Measurements from ENCODE around the gene ABCB6.

ABCB6 gene

GRCh38 chr2:219198974-219199373 is 19.8 kb downstream of the ABCB6 start:
- no peaks in the 10 kb centered on the region for H4K20me1 ChIP-seq (ENCODE audit: low read depth, low read length)
- H3K79me2 ChIP-seq (ENCODE audit: insufficient read depth, low read length) = no peaks in the 10 kb centered on the region
- no peak for TF ChIP-seq CTCF (IDR thresholded peaks at IDR 0.05; ENCODE audit: insufficient read depth, low read length, poor library complexity, severe bottlenecking)
- TF ChIP-seq EZH2phosphoT487 (conservative IDR thresholded peaks at IDR 0.05; ENCODE audit: low read length) = no peak
- no peaks in the 10 kb centered on the region for H3K27me3 ChIP-seq (ENCODE audit: low read length)
- H3K4me2 ChIP-seq (ENCODE audit: low read depth, low read length, poor library complexity, severe bottlenecking) = no peak overlapping the region
- H3K36me3 ChIP-seq (ENCODE audit: low read length) = no peaks in the 10 kb centered on the region
- H3K4me3 ChIP-seq (ENCODE audit: insufficient read depth, low read length, poor library complexity, severe bottlenecking) = no peak overlapping the region
- no peak overlapping the region for H2AFZ ChIP-seq (ENCODE audit: low read depth, low read length, severe bottlenecking)
- H3K9me2 ChIP-seq (replicated peaks; ENCODE audit: insufficient read depth, low read length) = no peaks in the 10 kb centered on the region
- H3F3A ChIP-seq (ENCODE audit: insufficient read depth) = no peaks in the 10 kb centered on the region
- no peaks in the 10 kb centered on the region for H3K9me3 ChIP-seq (ENCODE audit: insufficient read depth, low read length)
- no peak overlapping the region for H3K27ac ChIP-seq (ENCODE audit: low read depth, low read length)
- no peak overlapping the region for H3K9ac ChIP-seq (ENCODE audit: low read length)

- no peak for TF ChIP-seq CTCF (IDR thresholded peaks at IDR 0.05; ENCODE audit: insufficient read depth, low read length, poor library complexity, severe bottlenecking)
- no peak for TF ChIP-seq EZH2phosphoT487 (conservative IDR thresholded peaks at IDR 0.05; ENCODE audit: low read length)
- no peaks in the 10 kb centered on the region for H4K20me1 ChIP-seq (ENCODE audit: low read depth, low read length)
- no peak overlapping the region for H3K27ac ChIP-seq (ENCODE audit: low read depth, low read length)
- no peak overlapping the region for H3K4me2 ChIP-seq (ENCODE audit: low read depth, low read length, poor library complexity, severe bottlenecking)
- H3K79me2 ChIP-seq (ENCODE audit: insufficient read depth, low read length) = no peaks in the 10 kb centered on the region
- no peaks in the 10 kb centered on the region for H3K36me3 ChIP-seq (ENCODE audit: low read length)
- no peak overlapping the region for H2AFZ ChIP-seq (ENCODE audit: low read depth, low read length, severe bottlenecking)
- H3K9me2 ChIP-seq (replicated peaks; ENCODE audit: insufficient read depth, low read length) = no peaks in the 10 kb centered on the region
- no peaks in the 10 kb centered on the region; the same call in 1 of the 2 replicates for H3K27me3 ChIP-seq (ENCODE audit: low read length)
- H3K4me3 ChIP-seq (ENCODE audit: insufficient read depth, low read length, poor library complexity, severe bottlenecking) = no peak overlapping the region
- no peaks in the 10 kb centered on the region for H3K9me3 ChIP-seq (ENCODE audit: insufficient read depth, low read length)
- H3K9ac ChIP-seq (ENCODE audit: low read length) = no peak overlapping the region
- H3F3A ChIP-seq (ENCODE audit: insufficient read depth) = no peaks in the 10 kb centered on the region
Observed at GRCh38 chr2:219197388-219197787, 21.4 kb downstream of the ABCB6 start.

GRCh38 chr2:219186754-219187456 is 31.9 kb downstream of the ABCB6 start:
- Histone ChIP-seq H3K36me3 (ENCODE audit: low read length) (no peaks in the 10 kb centered on the region), H3K9me3 (ENCODE audit: insufficient read depth, low read length) (no peaks in the 10 kb centered on the region), H3K27ac (ENCODE audit: low read depth, low read length) (no peak overlapping the region), H3K9me2 (replicated peaks; ENCODE audit: insufficient read depth, low read length) (no peaks in the 10 kb centered on the region), H3F3A (ENCODE audit: insufficient read depth) (no peaks in the 10 kb centered on the region), H3K79me2 (ENCODE audit: insufficient read depth, low read length) (no peaks in the 10 kb centered on the region), H4K20me1 (ENCODE audit: low read depth, low read length) (no peaks in the 10 kb centered on the region), H3K9ac (ENCODE audit: low read length) (no peak overlapping the region), H3K27me3 (ENCODE audit: low read length) (no peaks in the 10 kb centered on the region), H3K4me2 (ENCODE audit: low read depth, low read length, poor library complexity, severe bottlenecking) (no peak overlapping the region), H3K4me3 (ENCODE audit: insufficient read depth, low read length, poor library complexity, severe bottlenecking) (no peak overlapping the region), H2AFZ (ENCODE audit: low read depth, low read length, severe bottlenecking) (no peak overlapping the region)
- no peak for TF ChIP-seq CTCF (IDR thresholded peaks at IDR 0.05; ENCODE audit: insufficient read depth, low read length, poor library complexity, severe bottlenecking)
- no peak for TF ChIP-seq EZH2phosphoT487 (conservative IDR thresholded peaks at IDR 0.05; ENCODE audit: low read length)
